H1 (cell line): ENCODE results near the gene MYO9B. TPM values are rescaled to one million over a fixed set of nuclear protein-coding genes. Genes with fewer than 3 reads are reported as not detected.
A peak's percentile ranks its signal among the peaks of the same experiment; 100 is the strongest.

Experiments
- BCL11A ChIP-seq, 2 experiments: IDR thresholded peaks; one replicate each; pipeline ENCODE4 v1.6.1; 2011; ENCODE audit warnings: low read depth in 2 of 2, low read length in 2 of 2, mild to moderate bottlenecking in 2 of 2
- CTCF ChIP-seq, 3 experiments: IDR thresholded peaks; 1 replicate in 2 of 3; 2 replicates in 1 of 3; pipeline versions ENCODE4 v1.5.1 to v1.6.1; 2011; ENCODE audit warnings: low read length in 3 of 3, mild to moderate bottlenecking in 3 of 3, inconsistent platforms in 2 of 3, low read depth in 1 of 3, moderate library complexity in 1 of 3; ENCODE audit not compliant: insufficient read depth in 1 of 3; ENCODE audit errors: control extremely low read depth in 1 of 3
- EGR1 ChIP-seq: IDR thresholded peaks from 2 replicates; pipeline ENCODE4 v1.6.1; 2011; ENCODE audit warnings: low read depth, low read length, borderline replicate concordance
- EP300 ChIP-seq, 2 experiments: IDR thresholded peaks; 1 replicate in 1 of 2; 2 replicates in 1 of 2; pipeline ENCODE4 v1.6.1; 2011 to 2012; ENCODE audit warnings: low read depth in 2 of 2, low read length in 2 of 2, mild to moderate bottlenecking in 2 of 2, borderline replicate concordance in 1 of 2, inconsistent platforms in 1 of 2, moderate library complexity in 1 of 2
- FOSL1 ChIP-seq: IDR thresholded peaks from 2 replicates; pipeline ENCODE4 v1.6.1; 2011; ENCODE audit warnings: mild to moderate bottlenecking, low read depth, low read length, moderate library complexity; ENCODE audit not compliant: insufficient read depth
- MAFK ChIP-seq: IDR thresholded peaks from 2 replicates; pipeline ENCODE4 v1.6.1; 2012; ENCODE audit warnings: low read depth, mild to moderate bottlenecking, improper control_type of control experiment, low read length
- RNF2 ChIP-seq: fragments of 200-900, 300-1000 bp; sonication (generic); IDR thresholded peaks from 2 replicates; pipeline ENCODE4 v1.7.1; 2016; ENCODE audit warnings: borderline replicate concordance, low read depth, mild to moderate bottlenecking, antibody characterized with exemption, low read length; ENCODE audit not compliant: poor library complexity, severe bottlenecking; ENCODE audit errors: missing control alignments
- SIX5 ChIP-seq: IDR thresholded peaks from 2 replicates; pipeline ENCODE4 v1.6.1; 2011; ENCODE audit warnings: mild to moderate bottlenecking, low read depth, low read length
- polyA plus RNA-seq, 7 experiments: library from polyadenylated mRNA; depleted of rRNA in 3 of 7; stranded (reverse) in 5 of 7; unstranded in 2 of 7; fragments of >200 nt in 5 of 7; fragments of 200-250 nt in 2 of 7; gene quantifications; 1 replicate in 5 of 7; 2 replicates in 1 of 7; 4 replicates in 1 of 7; pipeline versions ENCODE4 v1.2.1 to v1.2.3, GENCODE V29; 2011 to 2013; ENCODE audit warnings: missing spikeins in 2 of 7, mixed read lengths in 2 of 7
- total RNA-seq: library from RNA; stranded (reverse); fragmentation: NEBNext Ultra II Directional; extraction: Animal tissue kit (Norgen Biotek cat#: 25700); gene quantifications from 2 replicates; pipeline ENCODE4 v1.2.1, GENCODE V29; 2021
- TF ChIP-seq, protein P1 (sequence below): IDR thresholded peaks from 2 replicates; pipeline ENCODE4 v1.6.1; 2011; ENCODE audit warnings: low read depth, mild to moderate bottlenecking, low read length; ENCODE audit not compliant: insufficient read depth

MYO9B gene
- total and polyA plus RNA-seq, 2 of the 8 experiments (the other 6 are each of a cell fraction or from before 2014, with no cell fraction given), result 27.6 to 77.1 TPM

DNA sequence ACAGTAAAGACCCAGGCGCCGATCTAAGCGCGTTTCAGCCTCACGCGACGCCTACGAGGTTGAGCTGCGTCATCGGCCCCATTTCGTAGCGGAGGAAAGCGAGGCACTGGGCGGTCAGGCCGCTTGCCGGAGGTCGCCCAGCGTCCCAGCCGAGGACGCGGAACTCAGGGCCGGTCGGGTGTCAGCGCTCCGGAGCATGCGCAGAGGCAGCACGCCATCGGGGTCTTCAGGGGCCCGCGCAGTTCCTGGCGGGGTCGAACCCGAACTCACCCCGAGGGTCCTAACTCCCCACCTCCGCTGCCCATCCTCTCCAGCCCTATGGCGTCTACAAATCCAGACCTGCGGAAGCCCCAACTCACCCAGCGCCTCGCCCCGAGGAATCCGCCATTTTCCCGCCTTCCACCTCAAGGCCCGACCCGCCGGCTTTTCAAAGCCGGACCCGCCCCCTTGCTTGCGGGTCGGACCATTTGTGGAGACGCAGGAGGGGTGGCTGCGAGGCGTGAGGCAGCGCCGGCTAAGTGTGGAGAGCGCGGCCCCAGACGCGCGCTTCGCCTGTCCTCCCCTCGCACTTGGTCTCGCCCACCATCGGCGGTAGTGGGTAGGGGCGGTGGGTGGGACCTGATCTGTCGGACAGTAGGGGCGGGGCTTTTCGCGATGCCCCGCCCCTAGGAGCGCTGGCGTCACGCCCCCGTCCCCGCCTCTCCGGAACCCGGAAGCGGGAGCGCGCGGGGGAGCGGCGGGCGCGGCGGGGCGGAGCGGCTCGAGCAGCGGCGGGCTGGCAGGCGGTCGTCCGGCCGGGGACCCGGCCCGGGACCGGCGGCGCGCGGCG is at the start of gene MYO9B, which contains the start of gene HAUS8 (continued):
- TF ChIP-seq, protein P1, sequence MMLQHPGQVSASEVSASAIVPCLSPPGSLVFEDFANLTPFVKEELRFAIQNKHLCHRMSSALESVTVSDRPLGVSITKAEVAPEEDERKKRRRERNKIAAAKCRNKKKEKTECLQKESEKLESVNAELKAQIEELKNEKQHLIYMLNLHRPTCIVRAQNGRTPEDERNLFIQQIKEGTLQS, result no peak
- TF ChIP-seq RNF2 (no peak), SIX5 (peak; percentile 45; the same call in 1 of the 2 replicates), MAFK (peak; percentile 6; the same call in 1 of the 2 replicates), FOSL1 (no peak), CTCF (IDR thresholded peaks at IDR 0.05; ENCODE audit: control extremely low read depth in 1 of 3, insufficient read depth in 1 of 3, low read depth in 1 of 3, low read length in 3 of 3) (no peak), EP300 (IDR thresholded peaks at IDR 0.05; ENCODE audit: borderline replicate concordance in 1 of 2, low read depth in 2 of 2, low read length in 2 of 2) (peak in 1 of 2 experiments; percentile 100; a peak in 2 of 3 replicates), BCL11A (IDR thresholded peaks at IDR 0.05; ENCODE audit: low read depth in 2 of 2, low read length in 2 of 2) (no peak), EGR1 (peak; percentile 58)
